H54 (cell line): Measurements from ENCODE around the gene ACAA2.
A peak's percentile ranks its signal among the peaks of the same experiment; 100 is the strongest.

ENCODE experiments used
- DNase-seq: peaks from one replicate; pipeline ENCODE4 v3.0.0; 2011; ENCODE audit warnings: low spot score, mixed read lengths; ENCODE audit not compliant: insufficient read length
- FAIRE-seq: peaks from 3 replicates; lab custom pipeline; 2011; peaks lifted over from hg19 to GRCh38; lab: Jason Lieb, UNC
- POLR2A ChIP-seq: IDR thresholded peaks from 2 replicates; pipeline ENCODE4 v1.6.1; 2011; ENCODE audit warnings: low read depth, mild to moderate bottlenecking, low read length

Gene ACAA2, protein sequence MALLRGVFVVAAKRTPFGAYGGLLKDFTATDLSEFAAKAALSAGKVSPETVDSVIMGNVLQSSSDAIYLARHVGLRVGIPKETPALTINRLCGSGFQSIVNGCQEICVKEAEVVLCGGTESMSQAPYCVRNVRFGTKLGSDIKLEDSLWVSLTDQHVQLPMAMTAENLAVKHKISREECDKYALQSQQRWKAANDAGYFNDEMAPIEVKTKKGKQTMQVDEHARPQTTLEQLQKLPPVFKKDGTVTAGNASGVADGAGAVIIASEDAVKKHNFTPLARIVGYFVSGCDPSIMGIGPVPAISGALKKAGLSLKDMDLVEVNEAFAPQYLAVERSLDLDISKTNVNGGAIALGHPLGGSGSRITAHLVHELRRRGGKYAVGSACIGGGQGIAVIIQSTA

DNA sequence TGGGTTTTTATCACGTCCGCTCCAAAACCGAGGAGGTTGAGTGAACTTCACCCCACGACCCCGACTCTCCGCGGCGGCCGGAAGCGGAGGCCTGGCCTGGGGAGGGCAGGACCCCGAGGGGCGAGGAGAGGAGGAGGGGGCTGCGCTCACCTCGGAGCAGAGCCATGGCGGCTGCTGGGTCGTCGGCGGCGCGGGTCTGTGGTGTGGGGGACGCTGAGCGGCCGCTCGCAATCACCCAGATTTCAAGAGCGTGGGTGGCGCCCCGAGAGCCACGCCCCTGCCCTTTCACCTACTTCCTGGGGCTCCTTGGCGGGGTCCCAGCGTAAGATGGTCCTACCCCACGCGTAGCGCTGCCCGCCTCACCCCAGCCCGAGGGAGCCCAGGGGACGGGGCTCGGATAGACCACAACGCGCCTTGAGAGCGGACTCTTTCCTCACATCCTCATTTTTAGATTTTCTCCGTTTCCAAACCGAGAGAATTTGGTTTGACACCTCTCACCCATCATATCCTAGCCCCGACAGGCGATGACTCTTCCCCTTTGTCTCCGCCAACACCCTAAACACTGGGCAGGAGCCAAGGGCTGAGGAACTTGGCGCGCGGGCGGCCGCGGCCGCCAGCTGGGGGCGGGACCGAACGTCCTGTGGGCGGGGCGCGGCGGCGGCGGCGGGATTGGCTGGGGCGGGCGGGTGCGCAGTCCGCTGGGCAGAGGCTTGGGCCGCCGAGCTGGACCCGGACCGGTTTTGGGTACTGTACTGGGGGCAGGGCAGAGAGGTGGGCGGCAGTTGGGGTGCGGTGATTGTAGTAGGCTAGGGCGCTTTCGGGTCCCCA lies at the start of gene ACAA2:
ACAA2 (minus strand) TSS at position 215 of the 828 bp plus-strand sequence; CDS start at position 166, 49 bp downstream.
- DNase-seq (peak; percentile 67), FAIRE-seq (no peak)
- peak; percentile 55 for TF ChIP-seq POLR2A

DNA sequence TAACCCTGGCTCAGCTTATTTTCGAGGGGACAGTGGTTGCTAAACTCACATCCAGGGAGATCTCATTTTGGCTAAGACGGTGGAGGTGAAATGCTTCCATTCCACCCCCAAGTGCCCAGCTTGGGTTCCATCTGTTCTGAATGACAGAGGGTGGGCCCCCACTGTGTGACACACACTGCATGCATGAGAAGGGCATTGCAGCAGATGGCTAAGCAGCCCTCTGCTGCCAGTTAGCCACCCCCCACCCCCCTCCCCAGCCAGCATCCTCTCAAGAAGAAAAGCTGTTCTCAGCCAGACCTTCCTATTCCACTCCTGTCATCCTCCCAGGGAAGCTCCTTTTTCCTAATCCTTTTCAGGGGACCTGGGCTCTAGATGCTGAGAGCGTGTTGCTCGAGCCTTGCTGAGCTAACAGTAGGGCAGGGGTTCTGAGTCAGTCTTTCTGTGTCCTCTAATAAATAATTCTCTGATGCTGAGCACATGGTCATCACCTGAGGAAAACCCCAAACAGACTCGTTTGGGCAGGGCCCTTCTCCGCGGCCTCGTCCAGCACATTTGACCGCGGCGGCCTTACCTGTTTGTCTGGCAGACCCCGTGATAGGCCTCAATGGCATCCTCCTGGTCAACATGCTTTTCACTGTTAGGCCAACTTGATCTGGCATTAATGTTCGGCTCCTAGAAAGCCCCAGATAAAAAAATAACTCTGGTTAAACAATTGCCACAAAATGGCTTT lies 49.5 kb upstream of the ACAA2 start:
- DNase-seq (no peak), FAIRE-seq (no peak)
- no peak for TF ChIP-seq POLR2A

DNA sequence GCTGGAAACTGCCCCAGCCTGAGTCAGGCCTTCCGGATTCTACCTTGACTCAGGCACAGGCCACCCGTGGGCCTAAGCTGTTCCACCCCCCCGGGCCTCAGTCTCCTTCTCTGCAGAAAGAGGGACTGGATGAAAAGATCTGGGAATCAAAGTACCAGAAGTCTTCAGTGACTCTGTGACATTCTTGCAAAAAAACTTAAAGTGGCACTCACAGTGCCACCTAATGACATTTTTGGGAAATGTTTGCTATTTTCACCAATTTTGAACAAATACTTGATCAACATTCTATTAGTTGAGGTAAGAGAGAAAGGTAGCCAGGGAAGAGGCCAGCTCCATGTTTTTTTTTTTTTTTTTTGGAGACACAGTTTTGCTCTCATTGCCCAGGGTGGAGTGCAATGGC lies 48.3 kb upstream of the ACAA2 start:
- TF ChIP-seq POLR2A: no peak
- no peak for DNase-seq
- no peak for FAIRE-seq

DNA sequence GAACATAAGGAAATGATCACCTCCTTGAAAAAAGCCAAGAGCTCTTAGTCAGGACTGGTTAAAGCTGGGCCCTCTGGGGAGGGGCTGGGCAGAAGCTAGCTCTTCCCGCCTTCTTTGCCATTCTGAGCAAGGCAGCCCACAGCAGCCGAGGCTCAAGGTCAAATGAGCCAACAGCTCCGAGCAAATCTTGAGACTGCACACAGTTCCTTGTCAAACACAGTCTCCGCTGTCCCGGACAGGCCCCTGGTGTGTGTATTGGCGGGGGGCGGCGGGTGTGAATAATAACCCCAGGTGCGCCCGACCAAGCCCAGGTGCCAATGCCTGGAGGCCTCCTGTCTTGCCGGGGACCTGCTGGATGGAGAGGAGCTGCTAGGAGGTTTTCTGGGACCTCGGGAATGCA lies 46.4 kb upstream of the ACAA2 start:
- TF ChIP-seq POLR2A: no peak
- FAIRE-seq: no peak
- DNase-seq: no peak

DNA sequence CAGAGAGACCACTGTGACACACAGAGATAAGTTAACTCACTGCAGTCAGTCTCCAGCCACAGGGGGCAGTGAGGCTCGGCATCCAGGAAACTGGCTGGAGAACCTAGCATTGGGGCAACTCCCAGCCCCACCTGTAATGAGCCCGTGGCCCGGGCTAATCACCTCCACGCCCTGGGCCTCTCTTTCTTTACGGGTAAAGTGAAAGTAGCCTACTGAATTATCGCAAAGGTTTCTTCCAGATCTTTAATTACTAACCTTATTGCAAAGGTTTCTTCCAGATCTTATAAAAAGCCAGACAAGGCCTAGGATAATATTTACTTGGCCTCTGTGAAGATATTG lies 45.7 kb upstream of the ACAA2 start:
- DNase-seq (no peak), FAIRE-seq (no peak)
- no peak for TF ChIP-seq POLR2A

DNA sequence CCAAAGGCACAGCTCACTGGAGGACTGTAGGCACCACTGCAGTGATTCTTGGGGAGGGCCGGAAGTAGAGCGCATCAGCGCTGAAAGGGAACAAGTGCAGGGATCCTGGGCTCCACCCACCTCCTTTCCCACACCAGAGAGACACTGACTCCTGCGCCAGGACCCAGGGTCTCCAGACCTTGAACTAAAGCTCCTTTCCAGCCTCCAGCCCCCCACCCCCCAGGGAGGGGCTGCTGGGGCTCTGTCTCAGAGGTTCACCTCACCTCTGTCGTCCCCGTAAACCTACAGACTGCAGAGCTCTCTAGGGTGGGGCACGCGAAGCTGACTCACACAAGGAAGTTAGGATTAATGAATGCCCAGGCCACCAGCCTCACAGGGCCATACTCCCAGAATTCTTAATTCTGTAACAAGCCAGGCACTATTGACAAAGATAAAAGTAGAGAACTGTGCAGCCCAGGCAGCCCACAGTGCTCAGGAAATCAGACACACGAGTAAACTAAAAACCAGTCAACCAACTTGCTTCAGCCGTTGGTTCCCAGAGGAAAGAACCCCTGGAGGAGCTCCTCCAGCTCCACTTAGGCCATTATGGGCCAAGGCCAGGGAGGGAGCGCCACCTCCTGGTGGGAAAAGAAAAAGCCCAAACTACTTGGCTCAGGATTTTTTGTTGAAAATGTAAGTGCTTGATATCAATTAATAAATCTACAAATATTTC lies 45.1 kb upstream of the ACAA2 start:
- FAIRE-seq (no peak), DNase-seq (peak; percentile 47)
- no peak for TF ChIP-seq POLR2A

DNA sequence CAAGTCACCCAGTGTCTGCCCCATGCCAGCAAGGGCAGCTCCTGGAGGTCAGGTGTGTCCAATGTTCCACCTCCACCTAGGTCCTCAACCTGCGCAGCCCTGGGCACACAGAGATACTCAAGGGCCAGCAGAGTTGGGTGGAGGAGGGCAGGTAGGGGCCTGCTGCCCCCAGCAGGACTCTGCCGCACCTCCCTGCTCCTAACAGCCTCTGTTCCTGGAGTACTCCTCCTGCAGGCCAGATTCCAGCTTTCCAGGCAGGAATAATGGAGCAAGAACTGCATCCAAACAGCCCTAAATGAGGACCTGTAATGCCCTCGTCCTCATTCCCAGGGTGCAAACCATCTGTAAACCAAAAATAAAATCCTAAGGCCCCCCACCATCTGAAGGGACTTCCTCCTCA lies 44.4 kb upstream of the ACAA2 start:
- FAIRE-seq: no peak
- no peak for DNase-seq
- no peak for TF ChIP-seq POLR2A

DNA sequence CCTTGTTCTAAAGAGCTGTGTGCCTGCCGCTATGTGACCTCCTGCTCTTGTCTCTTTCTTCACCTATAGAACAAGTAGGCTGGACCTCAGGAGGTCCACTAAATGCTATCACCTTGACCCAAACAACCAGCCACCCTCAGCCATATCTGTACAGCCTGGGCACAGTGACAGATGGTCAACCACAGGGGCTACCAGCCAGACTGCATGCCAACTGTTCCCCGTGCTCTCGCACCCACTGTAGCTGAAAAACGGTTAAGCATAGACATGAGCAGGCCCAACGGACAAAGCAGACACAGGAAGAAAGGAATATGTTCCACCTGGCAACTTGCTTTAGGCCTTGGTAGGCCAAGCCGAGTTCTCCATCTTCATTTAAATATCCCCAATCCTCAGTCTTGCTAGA lies 43.2 kb upstream of the ACAA2 start:
- DNase-seq (no peak), FAIRE-seq (no peak)
- TF ChIP-seq POLR2A: no peak

DNA sequence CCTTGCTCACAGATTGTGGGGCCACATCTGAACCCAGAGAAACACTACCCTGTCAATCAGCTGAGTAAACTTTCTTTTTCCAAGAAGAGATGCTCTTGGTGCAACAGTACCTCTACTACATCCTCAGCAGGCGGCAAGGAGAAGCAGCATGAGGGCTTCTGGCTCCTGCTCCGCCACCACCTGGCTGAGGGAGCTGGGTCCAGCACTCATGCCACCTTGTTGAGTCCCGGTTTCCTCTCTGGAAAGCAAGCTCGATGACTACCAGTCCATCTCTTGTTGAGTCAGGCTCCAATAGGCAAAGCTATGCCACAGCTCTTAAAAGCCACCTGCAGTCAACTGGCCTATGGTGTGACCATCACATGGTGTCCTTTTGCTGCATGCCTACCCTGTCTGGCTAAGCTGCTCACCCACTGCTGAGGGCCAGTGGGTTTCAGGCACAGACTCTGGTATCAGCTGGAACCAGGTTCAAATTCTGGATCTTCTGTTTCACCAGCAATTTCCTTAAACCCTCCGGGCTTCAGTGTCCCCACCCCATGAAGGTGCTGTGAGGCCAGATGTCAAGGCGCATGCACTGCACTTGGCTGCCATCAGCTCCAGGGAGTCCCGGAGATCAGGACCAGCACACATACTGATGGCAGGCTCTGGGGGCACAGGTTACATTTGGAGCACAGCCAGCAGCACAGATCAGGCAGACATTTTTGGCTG lies 42.5 kb upstream of the ACAA2 start:
- FAIRE-seq (no peak), DNase-seq (no peak)
- TF ChIP-seq POLR2A: no peak

DNA sequence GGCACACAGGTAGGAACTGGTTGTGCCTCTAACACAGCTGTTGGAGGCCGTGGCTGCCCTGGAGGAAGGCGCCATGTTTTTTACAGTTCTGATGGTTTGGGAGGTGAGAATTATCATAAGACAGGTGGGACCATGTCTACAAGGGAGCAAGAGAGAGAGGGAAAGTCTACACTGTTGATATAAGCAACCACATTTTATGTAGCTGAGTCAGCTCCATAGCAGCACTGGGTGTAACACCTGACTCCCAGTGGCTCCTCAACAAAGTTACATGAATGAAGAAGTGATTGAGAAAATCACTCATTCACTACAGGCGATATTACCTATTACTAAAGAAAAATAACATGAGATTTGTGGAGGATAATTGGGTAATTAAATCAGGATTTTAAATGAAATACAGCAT lies 41.3 kb upstream of the ACAA2 start:
- no peak for DNase-seq
- no peak for TF ChIP-seq POLR2A
- FAIRE-seq: no peak

DNA sequence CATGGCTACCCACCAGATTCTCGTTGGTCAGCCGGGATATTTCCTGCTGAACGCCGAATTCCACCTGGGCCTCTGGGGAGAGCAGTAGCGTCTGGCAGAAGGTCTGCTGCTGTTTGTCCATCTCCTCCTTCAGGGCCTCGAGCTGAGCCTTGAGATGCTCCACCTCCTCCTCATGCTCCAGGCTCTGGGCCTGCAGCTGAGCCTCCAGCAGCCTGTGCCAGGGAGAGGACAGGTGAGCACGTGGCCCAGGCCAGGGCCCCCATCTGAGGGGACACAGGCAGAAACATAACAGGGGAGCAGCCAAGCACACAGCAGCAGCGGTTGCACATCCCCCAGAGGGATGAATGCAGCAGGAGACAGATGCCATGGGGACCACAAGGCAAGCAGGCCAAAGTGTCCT lies 40.1 kb upstream of the ACAA2 start:
- no peak for TF ChIP-seq POLR2A
- no peak for FAIRE-seq
- DNase-seq: no peak

DNA sequence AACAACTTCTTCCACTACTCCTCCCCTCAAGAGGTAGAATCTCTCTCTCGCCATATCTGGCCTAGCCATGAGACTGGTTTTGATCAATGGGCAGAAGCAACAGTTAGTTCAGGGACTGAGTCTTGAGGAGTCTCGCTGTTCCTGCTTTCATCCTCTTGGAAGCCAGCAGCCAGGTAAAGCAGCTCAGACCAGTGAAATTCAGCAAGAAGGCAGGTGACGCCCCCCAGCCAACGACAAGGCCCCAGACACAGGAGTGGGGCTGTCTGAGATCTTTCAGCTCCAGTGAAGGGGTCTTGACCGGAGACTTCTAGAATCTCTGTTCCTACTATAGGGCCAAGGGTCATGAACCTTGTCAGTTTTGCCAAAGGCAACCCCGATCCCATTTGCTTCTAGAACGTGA lies 39.7 kb upstream of the ACAA2 start:
- no peak for DNase-seq
- TF ChIP-seq POLR2A: no peak
- FAIRE-seq: no peak

DNA sequence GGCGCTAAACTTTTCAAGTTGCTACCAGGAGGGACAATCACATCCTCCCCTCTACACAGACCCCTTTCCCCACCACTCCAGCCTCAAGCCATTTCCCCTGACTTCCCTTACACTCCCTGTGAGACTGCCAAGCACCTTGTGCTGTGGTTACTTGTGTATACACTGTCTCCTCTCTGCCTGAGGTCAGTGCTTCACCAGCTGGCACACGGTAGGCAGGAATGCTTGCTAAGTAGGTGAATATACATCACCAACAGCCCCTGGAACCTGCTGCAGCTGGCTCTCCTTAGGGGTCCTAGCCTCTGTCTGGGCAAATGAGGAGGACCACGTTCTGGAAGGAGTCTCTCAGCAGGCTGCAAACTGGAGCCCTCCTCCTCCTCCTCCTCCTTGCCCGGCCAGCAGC lies 38.3 kb upstream of the ACAA2 start:
- no peak for TF ChIP-seq POLR2A
- no peak for FAIRE-seq
- DNase-seq: no peak
